ENCODE results near the gene FAM234A. TPM values are rescaled to one million over a fixed set of nuclear protein-coding genes. Genes with fewer than 3 reads are reported as not detected.
"Not testable (repeated sequence)": the region's sequence is repeated elsewhere in the genome, so short reads cannot be mapped to it uniquely, and the experiment has no call there.

The FAM234A gene
- total RNA-seq = 10 to 100 TPM; 20.8 to 21.2 TPM
- 16.8 to 19.0 reads per million in 2 donors for total RNA-seq

- Mint-ChIP-seq H3K27me3 (no peaks in the 10 kb centered on the region), H3K4me3 (peak within 1 kb of the TSS; percentile 94), H3K36me3 (ENCODE audit: low read depth) (no peaks in the 10 kb centered on the region), H3K27ac (peak within 1 kb of the TSS; percentile 99), H3K4me1 (peaks cover 13% of the 10 kb centered on the region)
- ATAC-seq = peak; percentile 90
- no peaks in the 10 kb centered on the region for H3K9me3 ChIP-seq (ENCODE audit: control insufficient read depth, low read length, poor library complexity, severe bottlenecking)
- peak; percentile 93 to 98 (median 94) for DNase-seq
Observed at GRCh38 chr16:234468-235305, at the start of gene FAM234A. Gene FAM234A, plus strand, starts transcription at chr16:234821. Its CDS starts 19,593 bp downstream, at chr16:254414.

GRCh38 chr16:185213-185612, 49.4 kb upstream of the FAM234A start:
- H3K27me3 Mint-ChIP-seq = no peaks in the 10 kb centered on the region
- no peak for DNase-seq
- H3K4me3 Mint-ChIP-seq = peak overlapping the region; percentile 7
- no peak for ATAC-seq
- H3K9me3 ChIP-seq (ENCODE audit: control insufficient read depth, low read length, poor library complexity, severe bottlenecking) = no peaks in the 10 kb centered on the region
- H3K36me3 Mint-ChIP-seq (ENCODE audit: low read depth) = peaks cover 3% of the 10 kb centered on the region
- peak overlapping the region; percentile 8 for H3K27ac Mint-ChIP-seq
- peaks cover 6% of the 10 kb centered on the region for H3K4me1 Mint-ChIP-seq

- ATAC-seq (no peak), DNase-seq (no peak)
- Mint-ChIP-seq H3K36me3 (ENCODE audit: low read depth) (peaks cover 3% of the 10 kb centered on the region), H3K27ac (no peak overlapping the region), H3K4me1 (peaks cover 6% of the 10 kb centered on the region), H3K4me3 (no peak overlapping the region), H3K27me3 (no peaks in the 10 kb centered on the region)
- H3K9me3 ChIP-seq (ENCODE audit: control insufficient read depth, low read length, poor library complexity, severe bottlenecking) = no peaks in the 10 kb centered on the region
Observed at GRCh38 chr16:185691-186090, 48.9 kb upstream of the FAM234A start.

GRCh38 chr16:187330-187729, 47.3 kb upstream of the FAM234A start:
- Mint-ChIP-seq H3K27ac (no peak overlapping the region), H3K27me3 (no peaks in the 10 kb centered on the region), H3K4me1 (peaks cover 10% of the 10 kb centered on the region), H3K36me3 (ENCODE audit: low read depth) (peaks cover 8% of the 10 kb centered on the region), H3K4me3 (no peak overlapping the region)
- DNase-seq = no peak
- no peaks in the 10 kb centered on the region for H3K9me3 ChIP-seq (ENCODE audit: control insufficient read depth, low read length, poor library complexity, severe bottlenecking)
- ATAC-seq = no peak

GRCh38 chr16:188674-189073, 45.9 kb upstream of the FAM234A start:
- H3K4me1 Mint-ChIP-seq = peaks cover 10% of the 10 kb centered on the region
- peak overlapping the region; percentile 19 for H3K27ac Mint-ChIP-seq

GRCh38 chr16:189604-190186, 44.9 kb upstream of the FAM234A start:
- no peaks in the 10 kb centered on the region for H3K9me3 ChIP-seq (ENCODE audit: control insufficient read depth, low read length, poor library complexity, severe bottlenecking)
- H3K27ac Mint-ChIP-seq = peak overlapping the region; percentile 19
- H3K4me1 Mint-ChIP-seq = peaks cover 10% of the 10 kb centered on the region
- no peaks in the 10 kb centered on the region for H3K27me3 Mint-ChIP-seq
- DNase-seq (no peak), ATAC-seq (no peak)
- peaks cover 9% of the 10 kb centered on the region for H3K36me3 Mint-ChIP-seq (ENCODE audit: low read depth)
- H3K4me3 Mint-ChIP-seq = no peak overlapping the region

More at GRCh38 chr16:188674-189073, 45.9 kb upstream of the FAM234A start:
- peaks cover 9% of the 10 kb centered on the region for H3K36me3 Mint-ChIP-seq (ENCODE audit: low read depth)
- peak; percentile 68 for ATAC-seq
- no peaks in the 10 kb centered on the region for H3K9me3 ChIP-seq (ENCODE audit: control insufficient read depth, low read length, poor library complexity, severe bottlenecking)
- no peak for DNase-seq
- H3K27me3 Mint-ChIP-seq = no peaks in the 10 kb centered on the region
- H3K4me3 Mint-ChIP-seq = no peak overlapping the region

- peaks cover 9% of the 10 kb centered on the region for H3K36me3 Mint-ChIP-seq (ENCODE audit: low read depth)
- peaks cover 10% of the 10 kb centered on the region for H3K4me1 Mint-ChIP-seq
- H3K27me3 Mint-ChIP-seq = no peaks in the 10 kb centered on the region
- ATAC-seq = no peak
- DNase-seq = no peak
- H3K9me3 ChIP-seq (ENCODE audit: control insufficient read depth, low read length, poor library complexity, severe bottlenecking) = no peaks in the 10 kb centered on the region
- peak overlapping the region; percentile 90 for H3K27ac Mint-ChIP-seq
- H3K4me3 Mint-ChIP-seq = no peak overlapping the region
Observed at GRCh38 chr16:191831-192230, 42.8 kb upstream of the FAM234A start.

GRCh38 chr16:192686-193085, 41.9 kb upstream of the FAM234A start:
- no peaks in the 10 kb centered on the region for H3K9me3 ChIP-seq (ENCODE audit: control insufficient read depth, low read length, poor library complexity, severe bottlenecking)
- DNase-seq (no peak), ATAC-seq (no peak)
- Mint-ChIP-seq H3K4me3 (no peak overlapping the region), H3K27ac (peak overlapping the region; percentile 90), H3K36me3 (ENCODE audit: low read depth) (peaks cover 9% of the 10 kb centered on the region), H3K4me1 (peaks cover 10% of the 10 kb centered on the region), H3K27me3 (no peaks in the 10 kb centered on the region)

GRCh38 chr16:193441-193840, 41.2 kb upstream of the FAM234A start:
- ATAC-seq = no peak
- peaks cover 9% of the 10 kb centered on the region for H3K36me3 Mint-ChIP-seq (ENCODE audit: low read depth)

GRCh38 chr16:194516-194915, 40.1 kb upstream of the FAM234A start:
- peaks cover 7% of the 10 kb centered on the region for H3K36me3 Mint-ChIP-seq (ENCODE audit: low read depth)
- no peak overlapping the region for H3K4me3 Mint-ChIP-seq
- H3K27me3 Mint-ChIP-seq = no peaks in the 10 kb centered on the region
- peak overlapping the region; percentile 9 for H3K27ac Mint-ChIP-seq
- H3K9me3 ChIP-seq (ENCODE audit: control insufficient read depth, low read length, poor library complexity, severe bottlenecking) = no peaks in the 10 kb centered on the region
- H3K4me1 Mint-ChIP-seq = peaks cover 6% of the 10 kb centered on the region
- ATAC-seq (no peak), DNase-seq (no peak)

More at GRCh38 chr16:193441-193840, 41.2 kb upstream of the FAM234A start:
- peaks cover 10% of the 10 kb centered on the region for H3K4me1 Mint-ChIP-seq
- H3K27me3 Mint-ChIP-seq = no peaks in the 10 kb centered on the region
- peak overlapping the region; percentile 90 for H3K27ac Mint-ChIP-seq
- H3K9me3 ChIP-seq (ENCODE audit: control insufficient read depth, low read length, poor library complexity, severe bottlenecking) = no peaks in the 10 kb centered on the region
- DNase-seq = no peak
- H3K4me3 Mint-ChIP-seq = no peak overlapping the region

- H3K4me3 Mint-ChIP-seq = no peak overlapping the region
- no peak for ATAC-seq
- DNase-seq = no peak
- peaks cover 2% of the 10 kb centered on the region for H3K4me1 Mint-ChIP-seq
- no peaks in the 10 kb centered on the region for H3K27me3 Mint-ChIP-seq
- H3K27ac Mint-ChIP-seq = no peak overlapping the region
- H3K9me3 ChIP-seq (ENCODE audit: control insufficient read depth, low read length, poor library complexity, severe bottlenecking) = no peaks in the 10 kb centered on the region
- no peaks in the 10 kb centered on the region for H3K36me3 Mint-ChIP-seq (ENCODE audit: low read depth)
Observed at GRCh38 chr16:200388-200787, 34.2 kb upstream of the FAM234A start.

GRCh38 chr16:203246-203645, 31.4 kb upstream of the FAM234A start:
- no peaks in the 10 kb centered on the region for H3K27me3 Mint-ChIP-seq
- no peak for DNase-seq
- no peaks in the 10 kb centered on the region for H3K36me3 Mint-ChIP-seq (ENCODE audit: low read depth)
- no peak overlapping the region for H3K4me3 Mint-ChIP-seq
- no peaks in the 10 kb centered on the region for H3K9me3 ChIP-seq (ENCODE audit: control insufficient read depth, low read length, poor library complexity, severe bottlenecking)
- ATAC-seq = no peak
- no peak overlapping the region for H3K27ac Mint-ChIP-seq
- peaks cover 2% of the 10 kb centered on the region for H3K4me1 Mint-ChIP-seq

- ATAC-seq; H3K9me3 ChIP-seq (ENCODE audit: control insufficient read depth, low read length, poor library complexity, severe bottlenecking); H3K27me3 Mint-ChIP-seq; H3K4me1 Mint-ChIP-seq; DNase-seq; H3K36me3 Mint-ChIP-seq (ENCODE audit: low read depth); H3K4me3 Mint-ChIP-seq: not testable (repeated sequence)
- H3K27ac Mint-ChIP-seq = peak overlapping the region; percentile 56
Observed at GRCh38 chr16:204046-204445, 30.6 kb upstream of the FAM234A start.

Data from T-helper 17 cell (primary cell).